ENCODE measurements around the gene SGCB. TPM values are rescaled to one million over a fixed set of nuclear protein-coding genes. Genes with fewer than 3 reads are reported as not detected.

The SGCB gene
- total and polyA plus RNA-seq, 4 donors = 6.4 to 39.9 (median 15.5) TPM

- DNase-seq = no peak
- no peak overlapping the region for H3K27ac ChIP-seq (ENCODE audit: low read depth in 1 of 2, low read length in 1 of 2)
- H3K27me3 ChIP-seq (ENCODE audit: control insufficient read depth in 3 of 3, insufficient read depth in 3 of 3, low read length in 2 of 3) = no peaks in the 10 kb centered on the region
- H3K36me3 ChIP-seq (ENCODE audit: control insufficient read depth in 4 of 4, insufficient read depth in 4 of 4, low read length in 4 of 4) = no peaks in the 10 kb centered on the region
- no peak overlapping the region for H3K9ac ChIP-seq (ENCODE audit: insufficient read depth in 1 of 2, low read length in 2 of 2)
- no peaks in the 10 kb centered on the region for H3K9me3 ChIP-seq (ENCODE audit: control insufficient read depth in 4 of 4, insufficient read depth in 3 of 4, low read length in 3 of 4)
- TF ChIP-seq CTCF (IDR thresholded peaks at IDR 0.05; ENCODE audit: control extremely low read depth, extremely low read depth) = no peak
- H3K4me3 ChIP-seq = no peak overlapping the region
- no peak for ATAC-seq (ENCODE audit: insufficient read depth, low FRiP score)
- H3K4me1 ChIP-seq (ENCODE audit: control insufficient read depth in 5 of 5, insufficient read depth in 5 of 5, low read length in 5 of 5) = no peaks in the 10 kb centered on the region
These were observed 33.7 kb downstream of the SGCB start for GRCh38 chr4:52004414-52004813.

- Histone ChIP-seq H3K27ac (ENCODE audit: low read depth in 1 of 2, low read length in 1 of 2) (no peak overlapping the region), H3K4me3 (no peak overlapping the region), H3K9ac (ENCODE audit: insufficient read depth in 1 of 2, low read length in 2 of 2) (no peak overlapping the region), H3K4me1 (ENCODE audit: control insufficient read depth in 5 of 5, insufficient read depth in 5 of 5, low read length in 5 of 5) (no peaks in the 10 kb centered on the region), H3K36me3 (ENCODE audit: control insufficient read depth in 4 of 4, insufficient read depth in 4 of 4, low read length in 4 of 4) (no peaks in the 10 kb centered on the region), H3K9me3 (ENCODE audit: control insufficient read depth in 4 of 4, insufficient read depth in 3 of 4, low read length in 3 of 4) (peaks cover 0 to under 1% (median 0%) of the 10 kb centered on the region in 4 donors), H3K27me3 (ENCODE audit: control insufficient read depth in 3 of 3, insufficient read depth in 3 of 3, low read length in 2 of 3) (no peaks in the 10 kb centered on the region)
- no peak for ATAC-seq (ENCODE audit: insufficient read depth, low FRiP score)
- no peak for TF ChIP-seq CTCF (IDR thresholded peaks at IDR 0.05; ENCODE audit: control extremely low read depth, extremely low read depth)
- WGBS, 2 donors = 75 to 94% methylated on average over 2 of the region's 2 CpGs
- no peak for DNase-seq
These were observed 36.5 kb downstream of the SGCB start for GRCh38 chr4:52001616-52002015.

GRCh38 chr4:51999250-51999649 is 38.8 kb downstream of the SGCB start:
- Histone ChIP-seq H3K27ac (ENCODE audit: low read depth in 1 of 2, low read length in 1 of 2) (no peak overlapping the region), H3K9me3 (ENCODE audit: control insufficient read depth in 4 of 4, insufficient read depth in 3 of 4, low read length in 3 of 4) (peaks cover 0 to 14% (median 0%) of the 10 kb centered on the region in 4 donors), H3K4me3 (no peak overlapping the region), H3K4me1 (ENCODE audit: control insufficient read depth in 5 of 5, insufficient read depth in 5 of 5, low read length in 5 of 5) (no peaks in the 10 kb centered on the region), H3K27me3 (ENCODE audit: control insufficient read depth in 3 of 3, insufficient read depth in 3 of 3, low read length in 2 of 3) (no peaks in the 10 kb centered on the region), H3K9ac (ENCODE audit: insufficient read depth in 1 of 2, low read length in 2 of 2) (no peak overlapping the region), H3K36me3 (ENCODE audit: control insufficient read depth in 4 of 4, insufficient read depth in 4 of 4, low read length in 4 of 4) (no peaks in the 10 kb centered on the region)
- peak in 1 of 3 donors; percentile 25 for DNase-seq
- 86 to 92% methylated on average over 5 of the region's 5 CpGs for WGBS, 2 donors
- ATAC-seq (ENCODE audit: insufficient read depth, low FRiP score) = no peak
- TF ChIP-seq CTCF (IDR thresholded peaks at IDR 0.05; ENCODE audit: control extremely low read depth, extremely low read depth) = no peak

GRCh38 chr4:51998837-51999236 is 39.3 kb downstream of the SGCB start:
- TF ChIP-seq CTCF (IDR thresholded peaks at IDR 0.05; ENCODE audit: control extremely low read depth, extremely low read depth) = no peak

More at GRCh38 chr4:51998837-51999236, 39.3 kb downstream of the SGCB start:
- H3K4me1 ChIP-seq (ENCODE audit: control insufficient read depth in 5 of 5, insufficient read depth in 5 of 5, low read length in 5 of 5) = no peaks in the 10 kb centered on the region
- ATAC-seq (ENCODE audit: insufficient read depth, low FRiP score) = no peak
- no peaks in the 10 kb centered on the region for H3K27me3 ChIP-seq (ENCODE audit: control insufficient read depth in 3 of 3, insufficient read depth in 3 of 3, low read length in 2 of 3)
- H3K27ac ChIP-seq (ENCODE audit: low read depth in 1 of 2, low read length in 1 of 2) = no peak overlapping the region
- peaks cover 0 to 14% (median 0%) of the 10 kb centered on the region in 4 donors for H3K9me3 ChIP-seq (ENCODE audit: control insufficient read depth in 4 of 4, insufficient read depth in 3 of 4, low read length in 3 of 4)
- H3K36me3 ChIP-seq (ENCODE audit: control insufficient read depth in 4 of 4, insufficient read depth in 4 of 4, low read length in 4 of 4) = no peaks in the 10 kb centered on the region
- DNase-seq = no peak
- no peak overlapping the region for H3K9ac ChIP-seq (ENCODE audit: insufficient read depth in 1 of 2, low read length in 2 of 2)
- no peak overlapping the region for H3K4me3 ChIP-seq
